CD4-positive, alpha-beta T cell treated with Interleukin-15 for 1 hour (primary cell): ENCODE data around the gene SKI.
A peak's percentile ranks its signal among the peaks of the same experiment; 100 is the strongest.

Experiments
- DNase-seq: peaks from one replicate; pipeline ENCODE4 v3.0.0-alpha.2; 2020

Gene SKI

GRCh38 chr1:2298685-2299084 is 70.6 kb downstream of the SKI start:
- DNase-seq, result no peak

DNA sequence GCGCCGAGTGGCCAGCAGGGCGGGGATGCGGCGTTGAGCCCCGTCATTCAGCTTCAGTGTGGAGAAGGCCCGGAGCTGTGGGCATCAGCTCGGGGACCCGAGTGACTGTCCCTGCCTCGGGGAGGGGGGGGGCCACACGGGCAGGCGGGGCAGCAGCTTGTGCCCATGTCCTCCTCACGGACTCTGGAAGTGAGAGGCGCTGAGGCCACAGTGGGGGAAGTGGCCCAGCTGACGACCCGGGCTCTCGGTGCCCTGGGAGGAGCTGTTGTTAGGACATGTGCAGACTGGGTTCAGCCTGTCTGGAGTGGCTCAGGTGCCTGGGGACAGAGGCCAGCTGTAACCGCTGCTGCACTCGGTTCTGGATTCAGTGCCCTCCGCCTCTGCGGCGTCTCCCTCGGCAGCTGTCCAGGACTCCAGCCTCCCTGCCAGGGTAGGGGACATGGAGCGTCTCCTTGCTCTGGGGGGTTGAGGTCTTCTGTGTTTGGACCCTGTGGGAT is 71.1 kb downstream of the SKI start:
- peak; percentile 37 for DNase-seq

GRCh38 chr1:2300004-2300771 is 72.1 kb downstream of the SKI start:
- DNase-seq, result peak; percentile 93

DNA sequence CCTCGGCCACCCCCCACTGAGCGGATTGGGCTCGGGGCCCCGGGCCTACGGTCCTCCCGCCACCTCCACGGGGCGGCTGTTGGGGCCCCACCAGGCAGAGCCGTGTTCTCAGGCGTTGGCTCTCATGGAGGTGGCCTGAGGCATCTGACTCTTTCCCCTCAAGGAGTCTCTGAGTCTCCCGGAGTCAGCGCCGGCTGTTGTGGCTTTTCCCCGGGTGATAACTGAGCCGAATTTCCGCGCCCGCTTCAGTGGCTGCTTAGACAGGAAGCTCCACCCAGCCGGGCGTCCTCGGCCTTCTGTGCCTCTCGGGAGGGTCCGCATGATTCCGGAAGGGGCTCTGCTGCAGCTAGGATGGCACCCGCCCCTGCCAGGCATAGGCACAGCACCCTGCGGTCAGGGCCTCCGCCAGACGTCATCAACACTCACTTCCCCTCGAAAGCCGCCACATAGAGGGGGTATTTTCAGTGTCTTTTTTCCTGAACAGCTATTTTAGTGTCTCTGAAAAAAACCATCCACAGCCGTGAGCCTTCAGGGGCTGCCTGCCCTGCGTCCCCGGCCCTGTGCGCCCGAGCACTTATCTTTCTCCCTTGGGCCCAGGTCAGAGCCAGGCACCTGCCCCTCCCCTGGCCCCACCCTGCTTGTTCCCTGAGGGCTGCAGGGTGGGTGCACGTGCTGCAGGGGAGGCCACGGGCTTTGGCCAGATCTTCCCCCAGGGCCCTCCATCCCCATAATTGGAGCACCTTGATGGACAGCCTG is 72.9 kb downstream of the SKI start:
- peak; percentile 98 for DNase-seq

DNA sequence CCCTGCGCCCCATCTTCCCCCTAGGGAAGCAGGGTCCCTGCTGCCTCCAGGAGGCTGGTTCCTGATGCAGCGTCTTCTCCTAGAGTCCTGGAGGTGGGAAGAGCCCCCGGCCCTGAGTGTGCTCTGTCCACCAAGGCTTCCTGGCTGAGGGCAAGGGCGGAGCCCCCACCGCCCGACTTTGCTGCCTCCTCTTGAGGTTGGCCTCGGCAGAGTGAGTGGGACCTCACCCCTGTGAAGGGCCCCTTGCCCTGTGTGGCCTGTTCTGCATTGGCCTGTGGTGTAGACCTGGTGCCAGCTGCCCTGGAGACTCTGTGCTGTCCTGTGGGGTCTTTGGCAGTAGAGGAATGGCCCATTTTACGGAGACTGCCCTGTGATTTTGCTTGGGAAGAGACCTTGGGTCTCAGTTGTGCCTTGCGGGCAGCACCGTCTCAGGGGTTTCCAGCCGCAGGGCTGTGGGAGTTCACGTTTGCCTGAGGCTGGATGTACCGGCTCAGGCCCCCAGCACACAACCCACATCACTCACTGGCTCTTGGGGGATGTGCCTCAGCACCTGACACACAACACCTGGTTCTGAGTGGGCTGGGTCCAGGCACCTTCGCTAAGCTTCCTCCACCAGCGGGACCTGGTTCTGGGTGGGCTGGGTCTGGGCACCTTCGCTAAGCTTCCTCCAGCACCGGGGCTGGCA is 73.6 kb downstream of the SKI start:
- no peak for DNase-seq

GRCh38 chr1:2302292-2302925 is 74.3 kb downstream of the SKI start:
- DNase-seq, result no peak

DNA sequence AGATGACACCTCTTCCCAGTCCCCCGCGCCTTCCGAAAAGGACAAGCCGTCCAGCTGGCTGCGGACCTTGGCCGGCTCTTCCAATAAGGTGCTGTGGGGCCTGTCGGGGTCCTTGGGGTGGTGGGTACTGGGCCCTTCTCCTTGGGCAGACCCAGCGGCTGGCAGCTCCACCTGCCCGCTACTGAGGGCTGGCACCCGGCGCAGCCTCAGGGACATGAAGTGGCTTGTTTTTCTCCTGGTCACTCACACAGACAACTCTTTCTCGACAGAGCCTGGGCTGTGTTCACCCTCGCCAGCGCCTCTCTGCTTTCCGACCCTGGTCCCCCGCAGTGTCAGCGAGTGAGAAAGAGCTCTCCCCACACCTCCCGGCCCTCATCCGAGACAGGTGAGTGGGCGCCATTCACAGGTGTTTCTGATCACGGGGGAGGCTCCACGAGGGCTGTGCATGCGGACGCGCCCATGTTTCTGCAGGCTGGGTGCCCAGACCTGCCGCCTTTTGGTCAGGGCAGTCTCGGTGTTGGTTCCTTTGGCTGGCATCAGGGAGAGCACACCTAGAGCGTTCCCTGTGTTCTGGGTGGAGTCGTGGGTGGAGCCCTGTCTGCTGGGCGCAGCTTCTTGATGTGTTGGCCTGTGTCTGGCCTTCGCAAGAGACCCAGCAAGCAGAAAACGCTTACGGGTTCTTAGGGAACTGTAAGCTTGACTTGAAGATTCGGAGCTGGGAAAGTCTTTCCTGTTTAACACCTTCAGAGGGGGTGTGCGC is 75.1 kb downstream of the SKI start:
- DNase-seq, result no peak

DNA sequence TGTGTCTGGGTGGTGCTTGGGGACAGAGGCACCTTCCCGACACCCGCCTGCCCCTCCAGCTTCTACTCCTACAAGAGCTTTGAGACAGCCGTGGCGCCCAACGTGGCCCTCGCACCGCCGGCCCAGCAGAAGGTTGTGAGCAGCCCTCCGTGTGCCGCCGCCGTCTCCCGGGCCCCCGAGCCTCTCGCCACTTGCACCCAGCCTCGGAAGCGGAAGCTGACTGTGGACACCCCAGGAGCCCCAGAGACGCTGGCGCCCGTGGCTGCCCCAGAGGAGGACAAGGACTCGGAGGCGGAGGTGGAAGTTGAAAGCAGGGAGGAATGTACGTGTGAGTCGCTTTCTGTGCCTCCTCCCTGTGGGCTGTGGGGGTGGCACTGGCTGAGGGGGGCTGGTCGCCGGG is 75.7 kb downstream of the SKI start:
- DNase-seq, result no peak

DNA sequence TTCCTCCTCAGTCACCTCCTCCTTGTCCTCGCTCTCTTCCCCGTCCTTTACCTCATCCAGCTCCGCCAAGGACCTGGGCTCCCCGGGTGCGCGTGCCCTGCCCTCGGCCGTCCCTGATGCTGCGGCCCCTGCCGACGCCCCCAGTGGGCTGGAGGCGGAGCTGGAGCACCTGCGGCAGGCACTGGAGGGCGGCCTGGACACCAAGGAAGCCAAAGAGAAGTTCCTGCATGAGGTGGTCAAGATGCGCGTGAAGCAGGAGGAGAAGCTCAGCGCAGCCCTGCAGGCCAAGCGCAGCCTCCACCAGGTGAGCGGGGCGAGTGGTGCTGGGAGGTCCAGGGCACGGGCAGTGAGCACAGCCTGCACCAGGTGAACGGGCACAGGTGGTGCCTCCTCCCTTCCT is 76.2 kb downstream of the SKI start:
- no peak for DNase-seq

- DNase-seq, result no peak
These were observed 77.0 kb downstream of the SKI start for GRCh38 chr1:2304921-2305681.

DNA sequence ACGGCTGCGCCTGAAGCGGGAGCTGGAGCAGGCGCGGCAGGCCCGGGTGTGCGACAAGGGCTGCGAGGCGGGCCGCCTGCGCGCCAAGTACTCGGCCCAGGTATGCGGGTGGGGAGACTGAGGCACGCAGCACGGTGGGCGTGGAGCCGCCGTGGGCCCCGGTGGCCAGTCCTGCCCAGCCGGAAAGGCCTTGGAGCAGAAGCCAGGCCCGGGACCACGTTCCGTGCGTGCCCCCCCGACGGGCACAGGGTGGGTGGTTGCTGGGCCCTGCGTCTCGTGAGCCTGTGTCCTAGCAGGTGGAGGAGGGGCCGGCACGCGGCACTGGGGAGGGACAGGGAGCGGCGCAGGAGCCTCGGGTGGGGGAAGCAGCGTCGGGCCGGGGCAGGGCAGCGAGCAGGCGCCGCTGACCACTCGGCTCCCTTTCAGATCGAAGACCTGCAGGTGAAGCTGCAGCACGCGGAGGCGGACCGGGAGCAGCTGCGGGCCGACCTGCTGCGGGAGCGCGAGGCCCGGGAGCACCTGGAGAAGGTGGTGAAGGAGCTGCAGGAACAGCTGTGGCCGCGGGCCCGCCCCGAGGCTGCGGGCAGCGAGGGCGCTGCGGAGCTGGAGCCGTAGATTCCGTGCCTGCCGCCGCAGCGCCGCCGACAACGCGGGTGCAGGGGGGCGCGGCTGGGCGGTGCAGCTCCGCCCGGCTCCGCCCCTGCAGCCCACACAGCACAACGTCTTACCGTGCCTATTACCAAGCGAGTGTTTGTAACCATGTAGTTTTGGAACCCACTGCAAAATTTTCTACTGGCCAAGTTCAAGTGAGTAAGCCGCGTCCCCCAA is 78.2 kb downstream of the SKI start:
- no peak for DNase-seq

DNA sequence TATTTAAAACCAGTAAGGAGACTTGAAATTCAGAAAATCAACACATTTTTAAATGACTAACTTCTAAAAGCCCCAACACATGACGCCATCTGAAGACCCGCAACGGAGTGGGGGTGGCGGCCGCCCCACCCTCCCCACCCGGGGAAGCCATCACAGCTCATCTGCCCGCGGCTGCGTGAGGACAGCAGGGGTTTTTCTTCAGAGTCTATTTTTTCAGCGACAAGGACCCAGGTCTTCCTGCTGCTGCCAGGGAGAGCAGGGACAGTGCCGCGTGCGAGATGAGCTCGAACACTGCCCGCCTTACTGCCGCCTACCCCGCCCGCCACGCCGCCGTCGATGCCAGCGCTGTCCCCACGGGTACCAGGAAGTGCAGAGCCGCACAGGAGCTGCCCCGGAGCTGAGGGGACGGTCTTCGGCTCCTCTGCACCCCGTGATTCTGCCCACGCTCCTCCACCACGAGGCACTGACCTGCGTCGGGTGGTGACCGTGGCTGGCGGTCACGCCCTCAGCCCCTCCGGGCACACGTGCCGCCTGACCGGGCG is 79.0 kb downstream of the SKI start:
- DNase-seq, result no peak

DNA sequence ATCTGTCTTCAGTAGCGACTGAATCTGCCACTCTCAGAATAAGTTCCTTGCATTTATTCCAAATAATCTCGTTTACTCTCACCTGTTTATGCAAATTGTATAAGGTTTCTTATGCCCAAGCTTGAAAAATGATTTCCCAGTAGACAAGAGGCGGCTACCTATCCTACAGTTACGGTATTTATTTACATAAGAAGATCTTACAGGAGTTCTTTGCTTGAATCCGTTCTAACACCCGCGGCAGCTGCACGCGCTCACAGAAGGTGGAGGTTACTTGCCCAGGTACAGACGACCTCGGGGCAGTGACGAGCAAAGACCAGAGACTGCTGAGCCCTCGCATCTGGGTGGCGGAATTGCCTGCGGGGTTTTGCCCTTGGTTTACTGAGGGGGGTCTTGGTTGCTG is 79.9 kb downstream of the SKI start:
- DNase-seq, result no peak

- DNase-seq, result no peak
These were observed 80.7 kb downstream of the SKI start for GRCh38 chr1:2308844-2309243.

GRCh38 chr1:2310332-2311183 is 82.4 kb downstream of the SKI start:
- DNase-seq, result no peak

DNA sequence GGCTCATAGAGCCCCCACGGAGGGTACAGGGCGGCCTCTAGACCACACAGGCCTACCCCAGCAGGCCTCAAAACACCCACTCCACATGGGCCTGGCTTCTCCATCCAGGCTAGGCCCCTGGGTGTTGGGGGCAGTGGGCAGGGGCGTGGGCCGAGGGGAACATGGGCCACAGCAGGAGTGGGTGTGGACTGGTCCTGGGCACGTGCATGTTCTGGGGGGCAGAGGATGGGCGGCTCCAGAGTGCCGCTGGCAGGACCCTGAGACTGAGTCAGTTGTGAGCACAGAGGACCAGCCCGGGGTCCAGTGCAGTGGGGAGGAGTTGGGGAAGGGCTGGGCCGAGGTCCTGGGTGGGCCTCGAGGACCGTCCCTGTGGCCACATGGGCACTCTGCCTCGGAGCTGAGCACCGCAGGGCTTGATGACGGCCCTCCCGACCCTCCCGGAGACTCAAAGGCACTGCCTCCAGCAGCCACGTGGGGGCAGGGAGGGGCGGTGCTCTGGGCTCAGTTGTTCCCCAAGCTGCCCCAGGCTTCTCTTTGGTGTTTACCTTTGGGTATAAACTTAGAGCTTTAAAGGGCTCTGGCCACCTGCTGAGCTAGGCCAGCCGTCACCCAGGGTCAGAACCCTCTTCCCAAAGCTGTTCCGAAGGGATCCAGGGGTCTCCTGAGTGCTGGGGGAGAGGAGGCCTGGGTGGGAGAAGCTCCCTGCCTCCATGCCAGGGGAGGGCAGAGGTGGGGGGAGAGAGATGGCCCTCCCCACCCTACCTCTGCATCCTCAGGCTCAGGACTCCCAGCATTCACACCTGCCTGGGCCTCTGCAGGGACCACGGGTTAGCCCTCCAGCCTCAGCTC is 83.3 kb downstream of the SKI start:
- peak; percentile 71 for DNase-seq

DNA sequence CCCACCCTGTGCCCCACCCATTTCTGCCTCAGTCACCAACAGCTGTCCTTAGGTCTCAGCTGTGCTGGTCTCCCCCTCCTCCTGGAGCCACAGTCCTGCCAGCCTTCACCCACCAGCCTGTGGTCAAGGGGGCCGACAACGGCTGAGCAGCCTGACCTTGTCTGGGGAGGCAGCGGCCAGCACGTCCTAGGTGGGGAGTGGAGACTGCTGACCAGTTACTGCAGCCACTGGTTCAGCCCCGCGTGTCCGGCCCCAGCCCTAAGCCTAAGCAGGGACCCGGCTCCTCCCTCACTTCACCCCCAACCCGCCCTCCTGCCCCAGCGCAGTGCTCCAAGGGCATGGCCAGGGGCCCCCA is 84.0 kb downstream of the SKI start:
- no peak for DNase-seq

DNA sequence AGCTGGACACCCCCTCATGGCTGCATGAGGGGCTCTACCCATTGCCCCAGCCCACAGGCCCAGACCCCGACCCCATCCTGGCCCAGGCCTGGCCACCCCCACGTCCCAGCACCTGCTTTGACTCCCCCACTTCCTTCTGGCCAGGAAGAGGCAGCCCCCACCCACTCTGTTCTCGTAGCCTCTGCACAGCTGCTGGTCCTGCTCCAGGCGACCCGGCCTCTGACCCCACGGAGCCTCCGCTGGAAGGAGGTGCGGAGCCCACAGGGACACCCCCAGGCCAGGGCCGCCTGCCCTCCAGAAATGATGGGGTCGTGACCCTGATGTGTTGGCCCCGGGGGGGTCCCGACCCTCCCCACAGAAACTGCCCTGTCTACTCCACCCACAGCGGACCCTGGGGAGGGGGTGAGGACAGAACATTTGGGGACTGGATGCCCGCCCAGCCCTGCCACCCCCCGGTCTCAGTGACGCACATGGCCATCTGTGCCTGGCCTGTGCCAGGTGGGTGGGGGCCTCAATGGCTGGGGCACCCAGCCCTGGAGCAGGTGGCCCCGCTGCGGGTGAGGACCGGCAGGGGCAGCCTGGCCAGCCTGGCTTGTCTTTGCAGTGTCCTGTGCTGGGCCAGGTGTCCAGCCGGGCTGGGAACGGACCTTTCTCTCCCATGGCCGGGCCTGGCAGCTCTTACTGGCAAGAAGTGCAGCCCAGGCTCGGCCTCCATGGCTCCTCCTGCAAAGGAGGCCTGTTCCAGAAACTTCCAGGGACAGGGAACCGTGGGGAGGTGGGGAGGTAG is 84.6 kb downstream of the SKI start:
- DNase-seq, result no peak
